Lower leg skin (tissue), 3 donors: ENCODE data around the gene ITGAD.

Source experiments
- CTCF ChIP-seq, 3 donors: fragments of 450-650 bp; IDR thresholded peaks; one replicate each; pipeline ENCODE4 v1.5.1; 2016; ENCODE audit warnings: antibody characterized with exemption in 3 of 3, mild to moderate bottlenecking in 3 of 3, moderate library complexity in 2 of 3
- POLR2A ChIP-seq, 2 donors: fragments of 450-650 bp; IDR thresholded peaks; one replicate each; pipeline ENCODE4 v1.6.1; 2016 to 2017; ENCODE audit warnings: antibody characterized with exemption in 2 of 2, mild to moderate bottlenecking in 1 of 2, moderate library complexity in 1 of 2

DNA sequence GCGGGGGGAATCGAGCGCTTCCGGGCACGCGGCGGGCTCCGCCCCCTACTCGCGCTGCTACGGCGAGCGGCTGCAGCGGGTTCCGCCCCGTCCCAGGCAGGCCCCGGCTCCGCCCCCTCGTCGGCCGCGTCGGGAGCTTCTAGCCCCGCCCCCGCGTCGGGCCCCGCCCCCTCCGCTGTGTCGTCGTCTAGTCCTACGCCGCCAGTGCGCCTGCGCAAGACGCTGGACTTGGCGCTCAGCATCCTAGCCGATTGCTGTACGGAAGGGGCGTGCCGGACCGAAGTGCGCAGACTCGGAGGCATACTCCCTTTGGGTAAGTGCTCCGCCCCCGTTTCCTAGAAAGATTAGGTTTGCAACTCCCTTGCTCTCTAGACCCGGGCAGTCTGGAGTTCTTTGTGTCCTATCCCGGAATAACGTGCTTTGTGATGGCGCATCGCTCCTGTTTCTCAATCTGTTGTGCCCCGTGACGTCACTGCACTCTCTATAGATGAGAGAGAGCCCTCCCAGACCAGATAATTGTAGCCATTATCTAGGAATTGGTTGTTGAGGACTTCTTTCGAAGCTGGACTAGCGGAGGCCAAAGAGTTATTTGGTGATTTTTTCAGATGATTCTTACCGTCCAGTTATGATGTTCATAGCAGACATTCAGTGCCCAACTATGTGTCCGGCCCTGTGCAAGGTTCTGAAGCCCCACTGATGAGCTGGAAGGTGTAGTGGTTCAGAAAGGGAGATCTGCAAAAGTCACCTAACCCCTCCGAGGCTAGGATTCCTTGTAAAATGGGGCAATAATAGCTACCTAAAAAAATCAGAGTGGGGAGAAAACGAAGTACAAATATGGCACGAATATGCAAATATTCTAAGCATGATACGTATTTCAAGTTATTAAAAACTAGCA lies 66.8 kb downstream of the ITGAD start:
- no peak for TF ChIP-seq CTCF (IDR thresholded peaks at IDR 0.05)
- TF ChIP-seq POLR2A (IDR thresholded peaks at IDR 0.05): no peak
